Measurements from ENCODE around the gene JPH3.

GRCh38 chr16:87722590-87723225 lies 120.4 kb downstream of the JPH3 start:
- TF ChIP-seq POLR2A (IDR thresholded peaks at IDR 0.05): no peak
- no peak for TF ChIP-seq CTCF (IDR thresholded peaks at IDR 0.05)

All from testis (tissue), 2 donors.